ENCODE measurements around the gene RECQL5. TPM values are rescaled to one million over a fixed set of nuclear protein-coding genes. Genes with fewer than 3 reads are reported as not detected.

RECQL5 gene
- polyA plus RNA-seq, 1 of the 3 experiments (the other 2 are of a cell fraction): 25.3 TPM

- no peak for DNase-seq
- Histone ChIP-seq H3K4me1 (ENCODE audit: control insufficient read depth in 1 of 2, insufficient read depth in 2 of 2, low read depth in 1 of 2, low read length in 1 of 2) (no peaks in the 10 kb centered on the region), H3K27me3 (ENCODE audit: insufficient read depth) (no peaks in the 10 kb centered on the region), H3K4me3 (ENCODE audit: low read depth in 2 of 2, low read length in 1 of 2) (no peak overlapping the region), H4K20me1 (ENCODE audit: insufficient read depth) (no peaks in the 10 kb centered on the region), H3K9me2 (no peaks in the 10 kb centered on the region), H3K4me2 (no peak overlapping the region), H3K79me2 (ENCODE audit: insufficient read depth) (no peaks in the 10 kb centered on the region), H3K9me3 (no peaks in the 10 kb centered on the region), H3K27ac (ENCODE audit: low read depth in 2 of 2, low read length in 1 of 2) (no peak overlapping the region), H3K9ac (no peak overlapping the region), H3K36me3 (replicated peaks in 1 of 2; ENCODE audit: control insufficient read depth in 1 of 2, insufficient read depth in 2 of 2, low read length in 1 of 2) (no peaks in the 10 kb centered on the region), H2AFZ (ENCODE audit: low read depth) (no peak overlapping the region), H3F3A (replicated peaks; ENCODE audit: insufficient read depth) (no peaks in the 10 kb centered on the region)
- ChIA-PET POLR2A (no interaction called here), CTCF (interaction anchor here (1.0 to 8.9 kb wide), 4 partner anchors 14 to 143 kb away, joined by 3 to 103 read pairs (median 36); partner anchors contain the start of gene SMIM5)
- TF ChIP-seq GATA2 (CRISPR knock-in tag; IDR thresholded peaks at IDR 0.05) (no peak), POLR2AphosphoS5 (IDR thresholded peaks at IDR 0.05; ENCODE audit: low read depth, low read length) (no peak), YY1 (IDR thresholded peaks at IDR 0.05; ENCODE audit: low read depth) (no peak), MXI1 (IDR thresholded peaks at IDR 0.05; ENCODE audit: low read depth, low read length) (no peak), USF2 (IDR thresholded peaks at IDR 0.05; ENCODE audit: borderline replicate concordance, low read depth, low read length) (no peak), TAF1 (IDR thresholded peaks at IDR 0.05; ENCODE audit: borderline replicate concordance, low read depth, low read length) (no peak), EP300 (IDR thresholded peaks at IDR 0.05; ENCODE audit: borderline replicate concordance in 1 of 2, low read depth in 1 of 2, low read length in 1 of 2) (no peak), RCOR1 (IDR thresholded peaks at IDR 0.05; ENCODE audit: low read length) (no peak), ZBTB33 (IDR thresholded peaks at IDR 0.05; ENCODE audit: borderline replicate concordance, low read depth) (no peak), REST (IDR thresholded peaks at IDR 0.05; ENCODE audit: low read depth, low read length) (no peak), TCF12 (IDR thresholded peaks at IDR 0.05) (no peak), FOXJ3 (CRISPR knock-in tag; IDR thresholded peaks at IDR 0.05) (no peak), NRF1 (IDR thresholded peaks at IDR 0.05; ENCODE audit: low read depth, low read length) (no peak), IRF3 (IDR thresholded peaks at IDR 0.05; ENCODE audit: low read depth, low read length) (no peak), NFIC (IDR thresholded peaks at IDR 0.05; ENCODE audit: borderline replicate concordance) (no peak), CHD2 (IDR thresholded peaks at IDR 0.05; ENCODE audit: low read length, partially characterized antibody) (no peak), RXRA (IDR thresholded peaks at IDR 0.05; ENCODE audit: borderline replicate concordance, low read depth) (no peak)
- 83% methylated on average over 11 of the region's 16 CpGs for WGBS (ENCODE audit: low lambda C conversion rate)
Measured at GRCh38 chr17:75605790-75606189, 61.2 kb downstream of the RECQL5 start.
